HepG2 (cell line): ENCODE data around the gene DNASE1.

Experiments used
- ELF1 ChIP-seq: sonication (generic); formaldehyde crosslinking; IDR thresholded peaks from 2 replicates; pipeline ENCODE4 v1.4.0; 2020; ENCODE audit warnings: missing genetic modification reagents
- HDAC2 ChIP-seq: sonication (generic); formaldehyde crosslinking; IDR thresholded peaks from 2 replicates; pipeline ENCODE4 v1.4.0; 2020; ENCODE audit warnings: missing genetic modification reagents
- KDM6A ChIP-seq: IDR thresholded peaks from 2 replicates; pipeline ENCODE4 v1.6.1; 2016; ENCODE audit warnings: low read depth
- MYC ChIP-seq: sonication (generic); formaldehyde crosslinking; IDR thresholded peaks from 2 replicates; pipeline ENCODE4 v1.9.0; 2021; ENCODE audit warnings: missing genetic modification reagents, borderline replicate concordance
- SRF ChIP-seq: IDR thresholded peaks from 2 replicates; pipeline ENCODE4 v1.6.1; 2011; ENCODE audit warnings: mild to moderate bottlenecking, low read depth, low read length, moderate library complexity
- ZFP37 ChIP-seq: sonication (generic); formaldehyde crosslinking; IDR thresholded peaks from 2 replicates; pipeline ENCODE4 v1.4.0; 2020; ENCODE audit warnings: missing genetic modification reagents, borderline replicate concordance
- ZFP62 ChIP-seq: sonication (generic); formaldehyde crosslinking; IDR thresholded peaks from 2 replicates; pipeline ENCODE4 v1.4.0; 2020; ENCODE audit warnings: missing genetic modification reagents
- TF ChIP-seq, protein P1 (sequence below), 2 experiments: sonication (generic) in 1 of 2; formaldehyde crosslinking in 1 of 2; IDR thresholded peaks; 2 replicates each; pipeline versions ENCODE4 v1.4.0 to v1.6.1; 2018 to 2020; ENCODE audit warnings: missing genetic modification reagents in 2 of 2, borderline replicate concordance in 1 of 2, low read depth in 1 of 2, mild to moderate bottlenecking in 1 of 2, missing biosample characterization in 1 of 2
- TF ChIP-seq, protein P2 (sequence below): sonication (generic); formaldehyde crosslinking; IDR thresholded peaks from 2 replicates; pipeline ENCODE4 v1.4.0; 2020; ENCODE audit warnings: mild to moderate bottlenecking, missing genetic modification reagents, borderline replicate concordance

DNA sequence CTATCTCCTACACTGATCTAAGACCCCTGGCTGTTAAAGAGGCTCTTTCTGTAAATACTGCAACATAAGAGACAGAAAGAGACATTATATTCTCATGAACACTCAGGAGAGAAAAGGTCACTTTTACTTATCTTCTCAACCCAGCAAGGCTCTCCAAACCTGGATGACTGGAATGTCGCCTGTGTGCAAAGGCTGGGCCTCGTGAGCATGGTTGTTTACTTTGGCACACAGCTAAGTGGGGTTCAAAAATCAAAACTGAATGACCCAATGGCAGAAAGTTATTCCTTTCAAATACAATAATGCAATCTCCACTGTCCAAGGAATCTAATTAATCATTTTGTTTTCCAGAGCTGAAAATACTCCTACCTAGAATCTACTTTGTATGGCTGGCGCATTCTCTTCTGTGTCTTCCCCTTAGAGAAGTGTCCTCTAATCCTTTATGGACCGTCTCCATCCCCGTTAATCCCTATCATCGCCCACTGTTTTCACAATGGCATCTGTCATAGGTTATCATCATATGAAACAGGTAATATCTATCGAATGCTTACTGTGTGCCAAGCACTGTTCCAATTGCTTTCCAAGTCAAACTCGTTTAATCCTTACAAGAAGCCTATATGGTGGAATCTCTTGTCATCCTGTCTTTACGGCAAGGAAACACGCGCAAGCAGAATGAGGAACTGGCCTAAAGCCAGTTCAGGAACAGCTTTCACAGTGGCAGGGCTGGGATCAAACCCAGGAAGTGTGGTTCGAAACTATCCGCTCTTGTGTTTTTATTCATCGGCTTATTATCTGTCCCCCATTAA is 44.4 kb upstream of the DNASE1 start:
- no peak for TF ChIP-seq SRF
- TF ChIP-seq MYC (CRISPR knock-in tag), result no peak
- TF ChIP-seq HDAC2 (CRISPR knock-in tag), result no peak
- TF ChIP-seq ZFP62 (CRISPR knock-in tag), result no peak
- TF ChIP-seq ZFP37, result no peak
- no peak for TF ChIP-seq KDM6A
- TF ChIP-seq ELF1 (CRISPR knock-in tag), result no peak
- TF ChIP-seq, protein P1, sequence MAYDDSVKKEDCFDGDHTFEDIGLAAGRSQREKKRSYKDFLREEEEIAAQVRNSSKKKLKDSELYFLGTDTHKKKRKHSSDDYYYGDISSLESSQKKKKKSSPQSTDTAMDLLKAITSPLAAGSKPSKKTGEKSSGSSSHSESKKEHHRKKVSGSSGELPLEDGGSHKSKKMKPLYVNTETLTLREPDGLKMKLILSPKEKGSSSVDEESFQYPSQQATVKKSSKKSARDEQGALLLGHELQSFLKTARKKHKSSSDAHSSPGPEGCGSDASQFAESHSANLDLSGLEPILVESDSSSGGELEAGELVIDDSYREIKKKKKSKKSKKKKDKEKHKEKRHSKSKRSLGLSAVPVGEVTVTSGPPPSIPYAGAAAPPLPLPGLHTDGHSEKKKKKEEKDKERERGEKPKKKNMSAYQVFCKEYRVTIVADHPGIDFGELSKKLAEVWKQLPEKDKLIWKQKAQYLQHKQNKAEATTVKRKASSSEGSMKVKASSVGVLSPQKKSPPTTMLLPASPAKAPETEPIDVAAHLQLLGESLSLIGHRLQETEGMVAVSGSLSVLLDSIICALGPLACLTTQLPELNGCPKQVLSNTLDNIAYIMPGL (CRISPR knock-in tag; IDR thresholded peaks at IDR 0.05; ENCODE audit: borderline replicate concordance in 1 of 2, low read depth in 1 of 2), result peak in 1 of 2 experiments; percentile 18; a peak in 1 of 4 replicates
- TF ChIP-seq, protein P2, sequence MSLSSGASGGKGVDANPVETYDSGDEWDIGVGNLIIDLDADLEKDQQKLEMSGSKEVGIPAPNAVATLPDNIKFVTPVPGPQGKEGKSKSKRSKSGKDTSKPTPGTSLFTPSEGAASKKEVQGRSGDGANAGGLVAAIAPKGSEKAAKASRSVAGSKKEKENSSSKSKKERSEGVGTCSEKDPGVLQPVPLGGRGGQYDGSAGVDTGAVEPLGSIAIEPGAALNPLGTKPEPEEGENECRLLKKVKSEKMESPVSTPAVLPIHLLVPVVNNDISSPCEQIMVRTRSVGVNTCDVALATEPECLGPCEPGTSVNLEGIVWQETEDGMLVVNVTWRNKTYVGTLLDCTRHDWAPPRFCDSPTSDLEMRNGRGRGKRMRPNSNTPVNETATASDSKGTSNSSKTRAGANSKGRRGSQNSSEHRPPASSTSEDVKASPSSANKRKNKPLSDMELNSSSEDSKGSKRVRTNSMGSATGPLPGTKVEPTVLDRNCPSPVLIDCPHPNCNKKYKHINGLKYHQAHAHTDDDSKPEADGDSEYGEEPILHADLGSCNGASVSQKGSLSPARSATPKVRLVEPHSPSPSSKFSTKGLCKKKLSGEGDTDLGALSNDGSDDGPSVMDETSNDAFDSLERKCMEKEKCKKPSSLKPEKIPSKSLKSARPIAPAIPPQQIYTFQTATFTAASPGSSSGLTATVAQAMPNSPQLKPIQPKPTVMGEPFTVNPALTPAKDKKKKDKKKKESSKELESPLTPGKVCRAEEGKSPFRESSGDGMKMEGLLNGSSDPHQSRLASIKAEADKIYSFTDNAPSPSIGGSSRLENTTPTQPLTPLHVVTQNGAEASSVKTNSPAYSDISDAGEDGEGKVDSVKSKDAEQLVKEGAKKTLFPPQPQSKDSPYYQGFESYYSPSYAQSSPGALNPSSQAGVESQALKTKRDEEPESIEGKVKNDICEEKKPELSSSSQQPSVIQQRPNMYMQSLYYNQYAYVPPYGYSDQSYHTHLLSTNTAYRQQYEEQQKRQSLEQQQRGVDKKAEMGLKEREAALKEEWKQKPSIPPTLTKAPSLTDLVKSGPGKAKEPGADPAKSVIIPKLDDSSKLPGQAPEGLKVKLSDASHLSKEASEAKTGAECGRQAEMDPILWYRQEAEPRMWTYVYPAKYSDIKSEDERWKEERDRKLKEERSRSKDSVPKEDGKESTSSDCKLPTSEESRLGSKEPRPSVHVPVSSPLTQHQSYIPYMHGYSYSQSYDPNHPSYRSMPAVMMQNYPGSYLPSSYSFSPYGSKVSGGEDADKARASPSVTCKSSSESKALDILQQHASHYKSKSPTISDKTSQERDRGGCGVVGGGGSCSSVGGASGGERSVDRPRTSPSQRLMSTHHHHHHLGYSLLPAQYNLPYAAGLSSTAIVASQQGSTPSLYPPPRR (CRISPR knock-in tag), result no peak
